ENCODE measurements around the gene GRIK4.

The GRIK4 gene

GRCh38 chr11:120811731-120812130 is 300.2 kb downstream of the GRIK4 start:
- DNase-seq (ENCODE audit: low spot score): no peak

GRCh38 chr11:120814531-120815318 is 303.2 kb downstream of the GRIK4 start:
- DNase-seq (ENCODE audit: low spot score): no peak

- DNase-seq (ENCODE audit: low spot score): no peak
Measured at GRCh38 chr11:120815319-120816100, 304.0 kb downstream of the GRIK4 start.

- no peak for DNase-seq (ENCODE audit: low spot score)
Measured at GRCh38 chr11:120816176-120816575, 304.6 kb downstream of the GRIK4 start.

- DNase-seq (ENCODE audit: low spot score): no peak
Measured at GRCh38 chr11:120816711-120817110, 305.2 kb downstream of the GRIK4 start.

DNA sequence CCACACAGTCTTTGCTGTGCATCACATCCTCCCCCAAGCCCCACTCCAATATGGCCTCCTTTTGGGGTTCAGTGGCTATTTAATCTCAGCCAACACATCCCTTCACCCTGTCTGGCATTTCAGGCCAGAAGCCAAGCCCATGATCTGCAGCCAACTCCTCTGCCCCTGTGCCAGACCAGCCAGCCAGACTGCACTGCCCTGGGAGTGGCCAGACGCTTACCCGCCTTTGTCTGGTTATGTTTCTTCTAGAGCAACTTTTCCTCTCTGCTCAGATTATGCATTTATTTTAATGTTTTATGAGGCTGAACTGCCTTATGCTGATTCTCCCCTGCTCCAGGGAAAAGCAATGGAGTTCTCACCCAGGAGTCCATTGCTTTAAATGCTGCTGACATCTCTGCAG is 305.6 kb downstream of the GRIK4 start:
- DNase-seq (ENCODE audit: low spot score): no peak

GRCh38 chr11:120818097-120818496 is 306.5 kb downstream of the GRIK4 start:
- no peak for DNase-seq (ENCODE audit: low spot score)

GRCh38 chr11:120819003-120819402 is 307.5 kb downstream of the GRIK4 start:
- no peak for DNase-seq (ENCODE audit: low spot score)

GRCh38 chr11:120819437-120820365 is 308.2 kb downstream of the GRIK4 start:
- no peak for DNase-seq (ENCODE audit: low spot score)

- DNase-seq (ENCODE audit: low spot score): no peak
Measured at GRCh38 chr11:120823159-120823558, 311.6 kb downstream of the GRIK4 start.

GRCh38 chr11:120824242-120824641 is 312.7 kb downstream of the GRIK4 start:
- DNase-seq (ENCODE audit: low spot score): no peak

DNA sequence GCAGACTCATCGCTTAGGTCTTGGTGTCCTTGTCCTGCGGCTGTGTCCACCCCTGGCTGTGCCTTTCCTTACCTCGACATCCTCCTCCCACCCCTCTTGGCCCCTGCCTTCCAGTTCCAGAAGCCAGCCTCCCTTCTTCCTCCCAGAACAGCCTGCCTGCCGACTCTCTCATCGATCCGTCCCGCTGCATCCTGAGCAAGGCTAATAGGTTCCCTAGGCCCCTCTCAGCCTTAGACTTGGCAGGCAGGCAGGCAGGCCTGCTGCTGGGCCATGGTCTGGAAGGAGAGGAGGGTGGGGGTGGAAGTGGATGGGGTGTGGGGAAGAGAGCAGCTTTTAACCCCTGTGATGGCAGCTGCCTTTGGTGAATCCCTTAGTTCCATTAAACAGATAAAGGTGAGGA is 315.6 kb downstream of the GRIK4 start:
- DNase-seq (ENCODE audit: low spot score): no peak

DNA sequence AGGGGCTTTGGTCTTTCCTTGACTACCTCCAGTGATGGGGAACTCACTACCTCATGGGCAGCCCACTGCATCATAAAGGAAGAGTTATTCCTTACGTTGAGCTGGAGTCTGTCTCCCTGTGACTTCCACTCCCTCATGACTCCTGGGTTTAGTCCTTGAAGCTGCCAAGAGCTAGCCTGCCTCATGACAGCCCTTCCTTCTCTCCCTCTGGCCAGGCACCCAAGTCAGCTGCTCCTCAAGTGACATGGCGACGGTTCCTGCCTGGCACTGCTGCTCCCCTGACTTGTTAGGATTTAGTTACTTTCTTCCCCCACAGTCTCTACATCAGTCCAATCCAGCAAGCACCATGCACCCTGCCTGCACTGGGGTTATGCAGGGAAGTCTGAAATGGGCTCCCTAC is 316.3 kb downstream of the GRIK4 start:
- no peak for DNase-seq (ENCODE audit: low spot score)

GRCh38 chr11:120828847-120829246 is 317.3 kb downstream of the GRIK4 start:
- DNase-seq (ENCODE audit: low spot score): no peak

- DNase-seq (ENCODE audit: low spot score): no peak
Measured at GRCh38 chr11:120830085-120830620, 318.6 kb downstream of the GRIK4 start.

DNA sequence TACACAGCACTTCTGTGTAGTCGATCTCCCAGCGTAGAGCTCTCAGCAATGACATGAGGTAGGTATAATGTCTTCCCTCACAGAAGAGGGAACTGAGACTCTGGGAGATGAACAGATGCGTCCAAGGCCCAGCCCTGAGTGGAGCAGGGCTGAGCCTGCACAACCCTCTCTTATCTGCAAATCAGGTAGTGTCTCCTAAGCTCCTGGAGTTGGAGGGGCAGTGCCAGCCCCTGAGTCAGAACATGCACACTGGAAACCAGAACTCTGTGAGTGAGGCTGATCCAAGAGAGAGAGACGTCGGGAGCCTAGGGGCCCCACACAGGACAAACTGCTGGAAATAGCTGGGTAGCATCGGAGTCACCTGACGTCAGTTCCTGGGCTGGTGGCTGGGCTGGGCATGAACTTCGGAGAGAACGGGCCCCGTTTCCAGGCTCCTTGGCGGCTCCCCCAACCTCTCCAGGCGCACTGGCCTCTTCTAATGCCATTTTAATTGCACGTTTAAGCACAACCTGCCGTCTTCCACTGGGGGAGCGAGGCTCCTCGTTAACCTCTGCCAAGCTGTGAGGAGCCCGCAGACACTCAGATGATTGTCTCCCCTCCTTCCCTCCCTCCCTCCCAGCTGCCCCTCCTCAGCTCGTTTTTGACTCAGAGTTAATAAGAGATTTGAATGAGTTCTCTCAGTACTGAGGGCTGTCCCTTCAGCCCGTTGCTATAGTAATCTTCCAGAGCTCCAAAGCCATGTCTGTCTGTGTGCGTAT is 321.1 kb downstream of the GRIK4 start:
- DNase-seq (ENCODE audit: low spot score): no peak

GRCh38 chr11:120834686-120835210 is 323.2 kb downstream of the GRIK4 start:
- DNase-seq (ENCODE audit: low spot score): no peak

GRCh38 chr11:120835601-120836228 is 324.2 kb downstream of the GRIK4 start:
- no peak for DNase-seq (ENCODE audit: low spot score)

DNA sequence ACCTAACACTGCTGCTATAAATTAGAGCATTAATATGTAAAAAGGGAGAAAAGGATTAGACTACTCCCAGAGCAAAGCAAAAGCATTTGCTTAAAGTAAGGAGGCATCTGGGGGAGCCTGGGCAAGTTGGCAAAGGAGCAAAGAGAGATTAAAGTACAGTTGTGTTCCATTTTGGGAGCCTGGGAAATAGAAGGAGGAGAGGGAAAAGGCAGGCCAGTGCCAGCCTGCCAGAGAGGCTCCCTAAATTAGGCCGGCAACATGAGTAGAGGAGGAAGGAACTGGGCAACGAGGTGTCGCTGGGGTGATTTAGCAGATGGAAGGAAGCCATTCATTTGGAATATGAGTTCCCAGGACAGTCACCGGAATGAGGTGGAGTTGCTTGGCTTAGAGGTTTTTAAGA is 326.1 kb downstream of the GRIK4 start:
- DNase-seq (ENCODE audit: low spot score): no peak

- no peak for DNase-seq (ENCODE audit: low spot score)
Measured at GRCh38 chr11:120839201-120839600, 327.7 kb downstream of the GRIK4 start.
